CD14-positive monocyte (primary cell): ENCODE data around the gene RAI14. TPM values are rescaled to one million over a fixed set of nuclear protein-coding genes. Genes with fewer than 3 reads are reported as not detected.

Experiments used
- DNase-seq, 3 donors: peaks; one replicate each; pipeline ENCODE4 v3.0.0-alpha.2; 2011 to 2022
- H2AFZ ChIP-seq: 2 replicates; pipeline ENCODE4 v1.6.0; 2012; ENCODE audit warnings: mild to moderate bottlenecking, low read depth, low read length, inconsistent platforms; ENCODE audit not compliant: insufficient read depth, poor library complexity, severe bottlenecking
- H3K27ac ChIP-seq, 2 donors: 1 replicate in 1 of 2; 2 replicates in 1 of 2; pipeline ENCODE4 v1.5.1; 2012 to 2013; ENCODE audit warnings: low read length in 2 of 2, control low read depth in 1 of 2, inconsistent platforms in 1 of 2, low read depth in 1 of 2, mild to moderate bottlenecking in 1 of 2
- H3K27me3 ChIP-seq, 2 donors: one replicate each; pipeline versions ENCODE4 v1.6.0 to v1.6.1; 2011 to 2013; ENCODE audit warnings: low read length in 2 of 2; ENCODE audit not compliant: control insufficient read depth in 2 of 2, insufficient read depth in 2 of 2
- H3K36me3 ChIP-seq, 2 donors: replicated peaks in 1 of 2; 1 replicate in 1 of 2; 2 replicates in 1 of 2; pipeline versions ENCODE4 v1.5.1 to v1.6.1; 2012 to 2013; ENCODE audit warnings: low read length in 2 of 2, control low read depth in 1 of 2, inconsistent platforms in 1 of 2, mild to moderate bottlenecking in 1 of 2; ENCODE audit not compliant: insufficient read depth in 2 of 2, control insufficient read depth in 1 of 2
- H3K4me1 ChIP-seq, 2 donors: 1 replicate in 1 of 2; 2 replicates in 1 of 2; pipeline versions ENCODE4 v1.5.1 to v1.6.1; 2012 to 2013; ENCODE audit warnings: low read length in 2 of 2, control low read depth in 1 of 2, inconsistent platforms in 1 of 2, mild to moderate bottlenecking in 1 of 2, moderate library complexity in 1 of 2; ENCODE audit not compliant: insufficient read depth in 2 of 2, control insufficient read depth in 1 of 2
- H3K4me2 ChIP-seq: replicated peaks from 2 replicates; pipeline ENCODE3; 2012; ENCODE audit warnings: low read length, moderate library complexity, mild to moderate bottlenecking; ENCODE audit not compliant: poor library complexity, severe bottlenecking; ENCODE audit errors: extremely low read depth
- H3K4me3 ChIP-seq, 3 experiments: fragments of 200-600 bp in 1 of 3; sonication (generic) in 1 of 3; replicated peaks in 1 of 3; 1 replicate in 2 of 3; 2 replicates in 1 of 3; pipeline ENCODE4 v1.5.1; 2011 to 2013; ENCODE audit warnings: low read length in 3 of 3, mild to moderate bottlenecking in 3 of 3, control low read depth in 2 of 3, low read depth in 2 of 3, inconsistent platforms in 1 of 3, moderate library complexity in 1 of 3
- H3K79me2 ChIP-seq: 2 replicates; pipeline ENCODE4 v1.6.0; 2012; ENCODE audit warnings: mild to moderate bottlenecking, control low read depth, inconsistent platforms, low read length, moderate library complexity; ENCODE audit not compliant: insufficient read depth
- H3K9ac ChIP-seq: 2 replicates; pipeline ENCODE4 v1.6.0; 2017; ENCODE audit warnings: low read length, mild to moderate bottlenecking; ENCODE audit not compliant: insufficient read depth, poor library complexity, severe bottlenecking
- H3K9me3 ChIP-seq, 2 donors: replicated peaks in 1 of 2; 1 replicate in 1 of 2; 2 replicates in 1 of 2; pipeline versions ENCODE4 v1.5.1 to v1.6.1; 2012 to 2013; ENCODE audit warnings: low read length in 2 of 2, control low read depth in 1 of 2; ENCODE audit not compliant: control insufficient read depth in 1 of 2, insufficient read depth in 1 of 2
- H4K20me1 ChIP-seq: 2 replicates; pipeline ENCODE4 v1.6.0; 2012; ENCODE audit warnings: mild to moderate bottlenecking, low read length, control low read depth, moderate library complexity; ENCODE audit not compliant: insufficient read depth
- H3K27ac Mint-ChIP-seq, 7 donors: one replicate each; pipeline ENCODE4 v1.8.0; 2020; ENCODE audit warnings: mild to moderate bottlenecking in 7 of 7, mixed read lengths in 7 of 7, moderate library complexity in 6 of 7, inconsistent platforms in 2 of 7
- H3K27me3 Mint-ChIP-seq, 3 donors: one replicate each; pipeline ENCODE4 v1.8.0; 2021 to 2022; ENCODE audit warnings: low read depth in 3 of 3, mild to moderate bottlenecking in 3 of 3, mixed read lengths in 3 of 3, moderate library complexity in 3 of 3, inconsistent platforms in 1 of 3
- H3K36me3 Mint-ChIP-seq, 2 donors: one replicate each; pipeline ENCODE4 v1.8.0; 2020; ENCODE audit warnings: mixed read lengths in 2 of 2, inconsistent platforms in 1 of 2, mild to moderate bottlenecking in 1 of 2
- H3K4me1 Mint-ChIP-seq: one replicate; pipeline ENCODE4 v1.8.0; 2020; ENCODE audit warnings: mild to moderate bottlenecking, mixed read lengths
- H3K4me3 Mint-ChIP-seq, 2 donors: one replicate each; pipeline ENCODE4 v1.8.0; 2020; ENCODE audit warnings: mild to moderate bottlenecking in 2 of 2, mixed read lengths in 2 of 2, moderate library complexity in 1 of 2
- H3K9me3 Mint-ChIP-seq, 7 donors: one replicate each; pipeline ENCODE4 v1.8.0; 2020 to 2022; ENCODE audit warnings: mixed read lengths in 7 of 7, mild to moderate bottlenecking in 6 of 7, moderate library complexity in 6 of 7, inconsistent platforms in 2 of 7
- CTCF ChIP-seq: fragments of 200-600 bp; IDR thresholded peaks from one replicate; pipeline ENCODE4 v1.8.0; 2022; ENCODE audit warnings: antibody characterized with exemption, mild to moderate bottlenecking
- intact Hi-C, 2 donors: fragments of 100-400 bp; cut with micrococcal nuclease; formaldehyde crosslinking; loops; one replicate each; pipeline versions ENCODE4 v1.15.0 to v1.15.1; 2023
- polyA plus RNA-seq, 3 donors: library from polyadenylated mRNA; depleted of rRNA in 1 of 3; unstranded in 2 of 3; stranded (reverse) in 1 of 3; fragments of 300-500 nt in 2 of 3; fragments of >200 nt in 1 of 3; fragmentation: Illumina TruSeq in 2 of 3; gene quantifications; 1 replicate in 2 of 3; 2 replicates in 1 of 3; pipeline ENCODE4 v1.2.3, GENCODE V29; 2012 to 2021

RAI14 gene
- polyA plus RNA-seq, 3 donors, result 0.08 TPM; not detected in 2

- no peaks in the 10 kb centered on the region for H4K20me1 ChIP-seq
- Mint-ChIP-seq H3K4me1 (no peaks in the 10 kb centered on the region), H3K27ac (no peak overlapping the region), H3K9me3 (peaks cover 0 to 8% (median 3%) of the 10 kb centered on the region in 7 donors), H3K36me3 (no peaks in the 10 kb centered on the region), H3K4me3 (no peak overlapping the region), H3K27me3 (peaks cover 0 to 3% (median 0%) of the 10 kb centered on the region in 3 donors)
- no peaks in the 10 kb centered on the region for H3K9me3 ChIP-seq
- H3K36me3 ChIP-seq, result no peaks in the 10 kb centered on the region
- H3K4me1 ChIP-seq, result no peaks in the 10 kb centered on the region
- H3K79me2 ChIP-seq, result no peaks in the 10 kb centered on the region
- H3K9ac ChIP-seq, result no peak overlapping the region
- no peak overlapping the region for H3K27ac ChIP-seq
- H3K4me2 ChIP-seq, result no peak overlapping the region
- intact Hi-C loops, result no loop called here
- no peak for TF ChIP-seq CTCF
- H3K4me3 ChIP-seq, result no peak overlapping the region
- no peaks in the 10 kb centered on the region for H3K27me3 ChIP-seq
- H2AFZ ChIP-seq, result no peak overlapping the region
- DNase-seq, result no peak
Observed at GRCh38 chr5:34876275-34876674, 220.1 kb downstream of the RAI14 start.

DNA sequence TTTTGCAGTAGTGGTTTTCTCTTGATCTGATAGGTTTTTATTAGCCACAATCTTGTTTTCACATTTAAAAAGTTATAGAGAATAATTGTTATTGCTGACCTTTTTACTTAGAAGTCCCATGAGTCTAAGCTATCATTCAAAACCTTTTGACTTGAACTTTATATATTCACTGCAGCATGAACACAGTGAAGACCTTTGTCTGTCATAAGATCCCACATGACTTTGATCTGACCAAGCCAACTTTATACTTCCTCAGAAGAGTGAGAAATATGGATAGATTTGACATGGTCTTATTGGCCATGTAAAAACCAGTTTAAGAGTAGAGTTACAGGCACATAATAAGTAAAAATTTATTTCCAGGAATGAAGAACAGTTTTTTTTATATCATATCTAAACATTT, 225.1 kb downstream of the RAI14 start:
- no peaks in the 10 kb centered on the region for H3K27me3 ChIP-seq
- H3K4me1 Mint-ChIP-seq, result no peaks in the 10 kb centered on the region
- H3K4me2 ChIP-seq, result no peak overlapping the region
- intact Hi-C loops, result no loop called here
- no peak overlapping the region for H3K4me3 Mint-ChIP-seq
- no peaks in the 10 kb centered on the region for H4K20me1 ChIP-seq
- no peak overlapping the region for H2AFZ ChIP-seq
- H3K9me3 Mint-ChIP-seq, result peaks cover 0 to 6% (median 0%) of the 10 kb centered on the region in 7 donors
- H3K27ac ChIP-seq, result no peak overlapping the region
- H3K9me3 ChIP-seq, result no peaks in the 10 kb centered on the region
- TF ChIP-seq CTCF, result no peak
- no peaks in the 10 kb centered on the region for H3K4me1 ChIP-seq
- no peaks in the 10 kb centered on the region for H3K36me3 Mint-ChIP-seq
- H3K27me3 Mint-ChIP-seq, result peaks cover 0 to 1% (median 0%) of the 10 kb centered on the region in 3 donors
- no peaks in the 10 kb centered on the region for H3K36me3 ChIP-seq
- no peak for DNase-seq
- no peak overlapping the region for H3K4me3 ChIP-seq
- no peak overlapping the region for H3K9ac ChIP-seq
- no peak overlapping the region for H3K27ac Mint-ChIP-seq
- H3K79me2 ChIP-seq, result no peaks in the 10 kb centered on the region

Other genes with a start within 250 kb of the RAI14 start
- not detected for gene TTC23L, start 182.8 kb downstream of the RAI14 start, polyA plus RNA-seq